Lung (tissue), 12 donors: ENCODE measurements around the gene TMEM196. TPM values are rescaled to one million over a fixed set of nuclear protein-coding genes. Genes with fewer than 3 reads are reported as not detected.

Experiments used
- ATAC-seq: fragments of 200-7000 bp; cut with Tn5 transposase; one replicate; pipeline ENCODE4 v1.9.1; 2020; ENCODE audit warnings: moderate number of reproducible peaks; ENCODE audit not compliant: insufficient read depth, low FRiP score
- DNase-seq, 3 donors: peaks; one replicate each; pipeline ENCODE4 v3.0.0-alpha.2; 2013 to 2017
- H3K27ac ChIP-seq, 2 donors: one replicate each; pipeline ENCODE4 v1.5.1; 2013; ENCODE audit warnings: mild to moderate bottlenecking in 2 of 2, moderate library complexity in 2 of 2, control low read depth in 1 of 2, inconsistent platforms in 1 of 2, low read depth in 1 of 2, low read length in 1 of 2
- H3K27me3 ChIP-seq, 3 donors: one replicate each; pipeline ENCODE4 v1.5.1; 2013; ENCODE audit warnings: low read length in 2 of 3; ENCODE audit not compliant: control insufficient read depth in 3 of 3, insufficient read depth in 3 of 3
- H3K36me3 ChIP-seq, 4 donors: one replicate each; pipeline ENCODE4 v1.5.1; 2013; ENCODE audit warnings: low read length in 4 of 4, mild to moderate bottlenecking in 1 of 4, moderate library complexity in 1 of 4; ENCODE audit not compliant: control insufficient read depth in 4 of 4, insufficient read depth in 4 of 4
- H3K4me1 ChIP-seq, 5 donors: one replicate each; pipeline ENCODE4 v1.5.1; 2013; ENCODE audit warnings: low read length in 5 of 5, mild to moderate bottlenecking in 2 of 5, moderate library complexity in 1 of 5; ENCODE audit not compliant: control insufficient read depth in 5 of 5, insufficient read depth in 5 of 5
- H3K4me3 ChIP-seq: one replicate; pipeline ENCODE4 v1.5.1; 2013; ENCODE audit warnings: mild to moderate bottlenecking, control low read depth, moderate library complexity
- H3K9ac ChIP-seq, 2 donors: one replicate each; pipeline ENCODE4 v1.5.1; 2013; ENCODE audit warnings: low read length in 2 of 2, control low read depth in 1 of 2; ENCODE audit not compliant: insufficient read depth in 1 of 2
- H3K9me3 ChIP-seq, 4 donors: one replicate each; pipeline ENCODE4 v1.5.1; 2013; ENCODE audit warnings: low read length in 3 of 4, mild to moderate bottlenecking in 1 of 4, moderate library complexity in 1 of 4; ENCODE audit not compliant: control insufficient read depth in 4 of 4, insufficient read depth in 3 of 4
- CTCF ChIP-seq: IDR thresholded peaks from 2 replicates; pipeline ENCODE4 v1.5.1; 2012; ENCODE audit warnings: mild to moderate bottlenecking; ENCODE audit errors: control extremely low read depth, extremely low read depth
- WGBS, 2 donors: extraction: QIAGEN DNeasy Blood & Tissue Kit; methylation state at CpG; one replicate each; pipeline ENCODE4 v1.1.7; 2013; 5-methylcytosine and 5-hydroxymethylcytosine counted together
- polyA plus RNA-seq, 2 donors: library from polyadenylated mRNA; stranded (reverse); fragments of 200-250 nt; gene quantifications; one replicate each; pipeline ENCODE4 v1.2.1, GENCODE V29; 2013
- total RNA-seq, 2 donors: library from RNA; depleted of rRNA in 1 of 2; stranded (reverse); fragments of >200 nt in 1 of 2; gene quantifications; one replicate each; pipeline ENCODE4 v1.2.1, GENCODE V29; 2014 to 2021
- donor health status: control.
- donor health status: control.
- donor health status: Bipolar disorder and iron deficiency.
- donor health status: healthy.
- donor health status: DM: yes; HTN: yes; CAD: no.

The TMEM196 gene
- total and polyA plus RNA-seq, 4 donors = 0.06 TPM; not detected in 3

- Histone ChIP-seq H3K9ac (no peak overlapping the region), H3K27me3 (no peaks in the 10 kb centered on the region), H3K36me3 (no peaks in the 10 kb centered on the region), H3K4me3 (no peak overlapping the region), H3K27ac (no peak overlapping the region), H3K4me1 (no peaks in the 10 kb centered on the region), H3K9me3 (no peaks in the 10 kb centered on the region)
- 81 to 84% methylated on average over 2 of the region's 2 CpGs for WGBS, 2 donors
- peak in 1 of 3 donors; percentile 1 for DNase-seq
- no peak for ATAC-seq
- no peak for TF ChIP-seq CTCF
These were observed 41.4 kb upstream of the TMEM196 start for GRCh38 chr7:19814776-19815175.

- Histone ChIP-seq H3K4me3 (no peak overlapping the region), H3K27ac (no peak overlapping the region), H3K27me3 (no peaks in the 10 kb centered on the region), H3K4me1 (no peaks in the 10 kb centered on the region), H3K9me3 (no peaks in the 10 kb centered on the region), H3K9ac (no peak overlapping the region), H3K36me3 (no peaks in the 10 kb centered on the region)
- TF ChIP-seq CTCF = no peak
- no peak for DNase-seq
- no peak for ATAC-seq
- 64 to 78% methylated on average over 1 of the region's 1 CpG for WGBS, 2 donors
These were observed 38.0 kb upstream of the TMEM196 start for GRCh38 chr7:19811386-19811785.

- 70 to 79% methylated on average over 3 of the region's 3 CpGs for WGBS, 2 donors
- ATAC-seq (no peak), DNase-seq (no peak)
- H3K9ac ChIP-seq = no peak overlapping the region
- no peak for TF ChIP-seq CTCF
- H3K27me3 ChIP-seq = no peaks in the 10 kb centered on the region
- no peaks in the 10 kb centered on the region for H3K4me1 ChIP-seq
- no peaks in the 10 kb centered on the region for H3K36me3 ChIP-seq
- no peak overlapping the region for H3K27ac ChIP-seq
- no peak overlapping the region for H3K4me3 ChIP-seq
- no peaks in the 10 kb centered on the region for H3K9me3 ChIP-seq
These were observed 25.6 kb upstream of the TMEM196 start for GRCh38 chr7:19798986-19799385.

GRCh38 chr7:19783541-19783940 lies 10.1 kb upstream of the TMEM196 start:
- H3K27ac ChIP-seq = no peak overlapping the region
- no peak for DNase-seq
- H3K4me1 ChIP-seq = no peaks in the 10 kb centered on the region
- no peak for ATAC-seq
- H3K4me3 ChIP-seq = no peak overlapping the region
- TF ChIP-seq CTCF = no peak
- H3K9ac ChIP-seq = no peak overlapping the region
- no peaks in the 10 kb centered on the region for H3K36me3 ChIP-seq
- H3K27me3 ChIP-seq = no peaks in the 10 kb centered on the region
- H3K9me3 ChIP-seq = peaks cover 0 to 2% (median 0%) of the 10 kb centered on the region in 4 donors
